H9 (cell line): ENCODE measurements around the gene DGLUCY. TPM values are rescaled to one million over a fixed set of nuclear protein-coding genes. Genes with fewer than 3 reads are reported as not detected.

Experiments
- DNase-seq: peaks from one replicate; pipeline ENCODE4 v3.0.0-alpha.2; 2017
- H2AFZ ChIP-seq: one replicate; pipeline ENCODE4 v1.6.1; 2013; ENCODE audit warnings: mild to moderate bottlenecking, low read length, control low read depth, moderate library complexity
- H2AK5ac ChIP-seq: 2 replicates; pipeline ENCODE4 v1.6.1; 2013; ENCODE audit warnings: low read length, control low read depth, mixed read lengths; ENCODE audit not compliant: insufficient read length
- H2BK120ac ChIP-seq: one replicate; pipeline ENCODE4 v1.6.1; 2013; ENCODE audit warnings: low read depth, mild to moderate bottlenecking, low read length, control low read depth, inconsistent platforms; ENCODE audit not compliant: poor library complexity, severe bottlenecking
- H2BK12ac ChIP-seq: 2 replicates; pipeline ENCODE4 v1.6.1; 2013; ENCODE audit warnings: low read length, control low read depth, mixed read lengths, low read depth; ENCODE audit not compliant: insufficient read length
- H2BK15ac ChIP-seq: 2 replicates; pipeline ENCODE4 v1.6.1; 2013; ENCODE audit warnings: low read depth, low read length, control low read depth
- H2BK20ac ChIP-seq: one replicate; pipeline ENCODE4 v1.6.1; 2013; ENCODE audit warnings: low read depth, mild to moderate bottlenecking, low read length, control low read depth, inconsistent platforms; ENCODE audit not compliant: poor library complexity, severe bottlenecking
- H2BK5ac ChIP-seq: 2 replicates; pipeline ENCODE4 v1.6.1; 2013; ENCODE audit warnings: low read length, control low read depth, mixed read lengths; ENCODE audit not compliant: insufficient read length
- H3K14ac ChIP-seq: 2 replicates; pipeline ENCODE4 v1.6.1; 2013; ENCODE audit warnings: low read length, control low read depth; ENCODE audit not compliant: insufficient read depth
- H3K18ac ChIP-seq: 2 replicates; pipeline ENCODE4 v1.6.1; 2013; ENCODE audit warnings: low read depth, mild to moderate bottlenecking, mixed read lengths, low read length, control low read depth; ENCODE audit not compliant: insufficient read length
- H3K23ac ChIP-seq: 2 replicates; pipeline ENCODE4 v1.6.1; 2013; ENCODE audit warnings: low read length, control low read depth, mixed read lengths, low read depth; ENCODE audit not compliant: insufficient read length
- H3K23me2 ChIP-seq: 2 replicates; pipeline ENCODE4 v1.6.1; 2013; ENCODE audit warnings: low read depth, mild to moderate bottlenecking, mixed read lengths, low read length, control low read depth; ENCODE audit not compliant: insufficient read length, poor library complexity, severe bottlenecking
- H3K27ac ChIP-seq: 2 replicates; pipeline ENCODE4 v1.5.1; 2013; ENCODE audit warnings: low read length, control low read depth, mixed read lengths, low read depth; ENCODE audit not compliant: insufficient read length
- H3K27me3 ChIP-seq: 2 replicates; pipeline ENCODE4 v1.6.1; 2013; ENCODE audit warnings: low read length, control low read depth, inconsistent platforms; ENCODE audit not compliant: insufficient read depth
- H3K4ac ChIP-seq: 2 replicates; pipeline ENCODE4 v1.6.1; 2013; ENCODE audit warnings: low read depth, mild to moderate bottlenecking, control low read depth, inconsistent platforms, low read length, moderate library complexity
- H3K4me1 ChIP-seq: 2 replicates; pipeline ENCODE4 v1.6.1; 2013; ENCODE audit warnings: low read length, control low read depth, inconsistent platforms; ENCODE audit not compliant: insufficient read depth
- H3K4me2 ChIP-seq: 2 replicates; pipeline ENCODE4 v1.6.1; 2013; ENCODE audit warnings: low read length, control low read depth, mixed read lengths; ENCODE audit not compliant: insufficient read length, insufficient read depth
- H3K56ac ChIP-seq: 2 replicates; pipeline ENCODE4 v1.6.1; 2013; ENCODE audit warnings: low read depth, mild to moderate bottlenecking, mixed read lengths, low read length, control low read depth; ENCODE audit not compliant: insufficient read length
- H3K79me1 ChIP-seq: 2 replicates; pipeline ENCODE4 v1.6.1; 2013; ENCODE audit warnings: low read depth, mild to moderate bottlenecking, moderate library complexity, low read length, control low read depth, inconsistent platforms; ENCODE audit not compliant: insufficient read depth, poor library complexity, severe bottlenecking
- H3K79me2 ChIP-seq: 2 replicates; pipeline ENCODE4 v1.6.1; 2013; ENCODE audit warnings: low read length, control low read depth, inconsistent platforms; ENCODE audit not compliant: insufficient read depth
- H3K9ac ChIP-seq: 2 replicates; pipeline ENCODE4 v1.6.1; 2013; ENCODE audit warnings: low read length, control low read depth, mixed read lengths; ENCODE audit not compliant: insufficient read length; ENCODE audit errors: extremely low read depth
- H3K9me3 ChIP-seq: one replicate; pipeline ENCODE4 v1.6.1; 2013; ENCODE audit warnings: low read depth, low read length, inconsistent platforms; ENCODE audit not compliant: control insufficient read depth
- H3T11ph ChIP-seq: one replicate; pipeline ENCODE4 v1.6.1; 2013; ENCODE audit warnings: mild to moderate bottlenecking, low read length, control low read depth, inconsistent platforms
- H4K20me1 ChIP-seq: one replicate; pipeline ENCODE4 v1.6.1; 2013; ENCODE audit not compliant: control insufficient read depth, insufficient read length, insufficient read depth
- H4K5ac ChIP-seq: 2 replicates; pipeline ENCODE4 v1.6.1; 2013; ENCODE audit warnings: low read depth, mild to moderate bottlenecking, mixed read lengths, low read length, control low read depth; ENCODE audit not compliant: insufficient read length
- H4K8ac ChIP-seq: replicated peaks from 2 replicates; pipeline ENCODE4 v1.6.1; 2013; ENCODE audit warnings: low read length, control low read depth, mixed read lengths, low read depth; ENCODE audit not compliant: insufficient read length
- H4K91ac ChIP-seq: 2 replicates; pipeline ENCODE4 v1.6.1; 2013; ENCODE audit warnings: low read depth, mild to moderate bottlenecking, moderate library complexity, mixed read lengths, low read length, control low read depth; ENCODE audit not compliant: insufficient read length
- H3K27ac Mint-ChIP-seq, 3 experiments: 2 replicates in 2 of 3; 3 replicates in 1 of 3; pipeline ENCODE4 v1.8.0; 2020 to 2021; ENCODE audit warnings: mixed read lengths in 3 of 3, mild to moderate bottlenecking in 1 of 3, moderate library complexity in 1 of 3
- H3K27me3 Mint-ChIP-seq: 2 replicates; pipeline ENCODE4 v1.8.0; 2021; ENCODE audit warnings: low read depth, mild to moderate bottlenecking, moderate library complexity, mixed read lengths
- H3K36me3 Mint-ChIP-seq, 3 experiments: 2 replicates in 2 of 3; 3 replicates in 1 of 3; pipeline ENCODE4 v1.8.0; 2020 to 2021; ENCODE audit warnings: low read depth in 3 of 3, mixed read lengths in 3 of 3; ENCODE audit not compliant: insufficient read depth in 1 of 3
- H3K4me1 Mint-ChIP-seq, 2 experiments: 2 replicates each; pipeline ENCODE4 v1.8.0; 2020; ENCODE audit warnings: mixed read lengths in 2 of 2
- H3K4me3 Mint-ChIP-seq, 2 experiments: 2 replicates in 1 of 2; 3 replicates in 1 of 2; pipeline ENCODE4 v1.8.0; 2020 to 2021; ENCODE audit warnings: mild to moderate bottlenecking in 2 of 2, mixed read lengths in 2 of 2, moderate library complexity in 1 of 2
- H3K9me3 Mint-ChIP-seq, 2 experiments: 2 replicates in 1 of 2; 3 replicates in 1 of 2; pipeline ENCODE4 v1.8.0; 2020; ENCODE audit warnings: mild to moderate bottlenecking in 2 of 2, mixed read lengths in 2 of 2, moderate library complexity in 1 of 2
- CTCF ChIP-seq: fragments of 200-600 bp; sonication (generic); conservative IDR thresholded peaks from 3 replicates; pipeline ENCODE4 v1.8.0; 2021; ENCODE audit warnings: antibody characterized with exemption, mild to moderate bottlenecking
- WGBS: extraction: QIAGEN DNeasy Blood & Tissue Kit; methylation state at CpG from one replicate; pipeline ENCODE4 v1.1.7; 2013; ENCODE audit warnings: missing lambda C conversion rate, low lambda C conversion rate, mixed read lengths; ENCODE audit not compliant: insufficient read length; ENCODE audit errors: extremely low coverage; 5-methylcytosine and 5-hydroxymethylcytosine counted together
- total RNA-seq: library from RNA; stranded (reverse); gene quantifications from 2 replicates; pipeline ENCODE4 v1.2.1, GENCODE V29; 2021

The DGLUCY gene
- total RNA-seq, 1 experiment from 2014 or later = 29.6 TPM

- H4K91ac ChIP-seq = no peak overlapping the region
- no peaks in the 10 kb centered on the region for H3K23me2 ChIP-seq
- H3T11ph ChIP-seq = no peak overlapping the region
- no peak for TF ChIP-seq CTCF
- H3K4me3 Mint-ChIP-seq = no peak overlapping the region
- no peak overlapping the region for H3K14ac ChIP-seq
- H3K79me1 ChIP-seq = no peaks in the 10 kb centered on the region
- no peak overlapping the region for H3K56ac ChIP-seq
- H2AK5ac ChIP-seq = no peak overlapping the region
- no peak overlapping the region for H2BK5ac ChIP-seq
- H3K79me2 ChIP-seq = no peaks in the 10 kb centered on the region
- no peak overlapping the region for H2BK12ac ChIP-seq
- H3K27me3 Mint-ChIP-seq = peaks cover 17% of the 10 kb centered on the region
- no peak overlapping the region for H2BK20ac ChIP-seq
- no peak overlapping the region for H3K18ac ChIP-seq
- H3K4me2 ChIP-seq = no peak overlapping the region
- no peak overlapping the region for H2BK15ac ChIP-seq
- WGBS = no CpG with 5 or more reads among the region's 6 CpGs
- H3K4me1 Mint-ChIP-seq = peaks cover 4 to 18% of the 10 kb centered on the region in 2 experiments; a peak in 3 of 4 replicates
- H3K27me3 ChIP-seq = no peaks in the 10 kb centered on the region
- no peak overlapping the region for H3K23ac ChIP-seq
- H4K8ac ChIP-seq = no peak overlapping the region
- no peak overlapping the region for H3K27ac ChIP-seq
- H2AFZ ChIP-seq = no peak overlapping the region
- H3K9me3 Mint-ChIP-seq = peaks cover 0 to 3% of the 10 kb centered on the region in 2 experiments; a peak in 3 of 5 replicates
- no peak overlapping the region for H2BK120ac ChIP-seq
- H3K4me1 ChIP-seq = no peaks in the 10 kb centered on the region
- H3K9ac ChIP-seq = no peak overlapping the region
- H3K4ac ChIP-seq = no peak overlapping the region
- no peaks in the 10 kb centered on the region; a peak in 1 of 7 replicates for H3K36me3 Mint-ChIP-seq
- no peaks in the 10 kb centered on the region for H3K9me3 ChIP-seq
- H3K27ac Mint-ChIP-seq = no peak overlapping the region
- no peak overlapping the region for H4K5ac ChIP-seq
- H4K20me1 ChIP-seq = no peaks in the 10 kb centered on the region
- no peak for DNase-seq
These were observed 129.2 kb downstream of the DGLUCY start for GRCh38 chr14:91243074-91243471.
